H9 (cell line): ENCODE measurements around the gene OR6B3. TPM values are rescaled to one million over a fixed set of nuclear protein-coding genes. Genes with fewer than 3 reads are reported as not detected.

Experiments used
- DNase-seq: peaks from one replicate; pipeline ENCODE4 v3.0.0-alpha.2; 2017
- H2AFZ ChIP-seq: one replicate; pipeline ENCODE4 v1.6.1; 2013; ENCODE audit warnings: mild to moderate bottlenecking, low read length, control low read depth, moderate library complexity
- H2AK5ac ChIP-seq: 2 replicates; pipeline ENCODE4 v1.6.1; 2013; ENCODE audit warnings: low read length, control low read depth, mixed read lengths; ENCODE audit not compliant: insufficient read length
- H2BK120ac ChIP-seq: one replicate; pipeline ENCODE4 v1.6.1; 2013; ENCODE audit warnings: low read depth, mild to moderate bottlenecking, low read length, control low read depth, inconsistent platforms; ENCODE audit not compliant: poor library complexity, severe bottlenecking
- H2BK12ac ChIP-seq: 2 replicates; pipeline ENCODE4 v1.6.1; 2013; ENCODE audit warnings: low read length, control low read depth, mixed read lengths, low read depth; ENCODE audit not compliant: insufficient read length
- H2BK15ac ChIP-seq: 2 replicates; pipeline ENCODE4 v1.6.1; 2013; ENCODE audit warnings: low read depth, low read length, control low read depth
- H2BK20ac ChIP-seq: one replicate; pipeline ENCODE4 v1.6.1; 2013; ENCODE audit warnings: low read depth, mild to moderate bottlenecking, low read length, control low read depth, inconsistent platforms; ENCODE audit not compliant: poor library complexity, severe bottlenecking
- H2BK5ac ChIP-seq: 2 replicates; pipeline ENCODE4 v1.6.1; 2013; ENCODE audit warnings: low read length, control low read depth, mixed read lengths; ENCODE audit not compliant: insufficient read length
- H3K14ac ChIP-seq: 2 replicates; pipeline ENCODE4 v1.6.1; 2013; ENCODE audit warnings: low read length, control low read depth; ENCODE audit not compliant: insufficient read depth
- H3K18ac ChIP-seq: 2 replicates; pipeline ENCODE4 v1.6.1; 2013; ENCODE audit warnings: low read depth, mild to moderate bottlenecking, mixed read lengths, low read length, control low read depth; ENCODE audit not compliant: insufficient read length
- H3K23ac ChIP-seq: 2 replicates; pipeline ENCODE4 v1.6.1; 2013; ENCODE audit warnings: low read length, control low read depth, mixed read lengths, low read depth; ENCODE audit not compliant: insufficient read length
- H3K23me2 ChIP-seq: 2 replicates; pipeline ENCODE4 v1.6.1; 2013; ENCODE audit warnings: low read depth, mild to moderate bottlenecking, mixed read lengths, low read length, control low read depth; ENCODE audit not compliant: insufficient read length, poor library complexity, severe bottlenecking
- H3K27ac ChIP-seq: 2 replicates; pipeline ENCODE4 v1.5.1; 2013; ENCODE audit warnings: low read length, control low read depth, mixed read lengths, low read depth; ENCODE audit not compliant: insufficient read length
- H3K27me3 ChIP-seq: 2 replicates; pipeline ENCODE4 v1.6.1; 2013; ENCODE audit warnings: low read length, control low read depth, inconsistent platforms; ENCODE audit not compliant: insufficient read depth
- H3K4ac ChIP-seq: 2 replicates; pipeline ENCODE4 v1.6.1; 2013; ENCODE audit warnings: low read depth, mild to moderate bottlenecking, control low read depth, inconsistent platforms, low read length, moderate library complexity
- H3K4me1 ChIP-seq: 2 replicates; pipeline ENCODE4 v1.6.1; 2013; ENCODE audit warnings: low read length, control low read depth, inconsistent platforms; ENCODE audit not compliant: insufficient read depth
- H3K4me2 ChIP-seq: 2 replicates; pipeline ENCODE4 v1.6.1; 2013; ENCODE audit warnings: low read length, control low read depth, mixed read lengths; ENCODE audit not compliant: insufficient read length, insufficient read depth
- H3K56ac ChIP-seq: 2 replicates; pipeline ENCODE4 v1.6.1; 2013; ENCODE audit warnings: low read depth, mild to moderate bottlenecking, mixed read lengths, low read length, control low read depth; ENCODE audit not compliant: insufficient read length
- H3K79me1 ChIP-seq: 2 replicates; pipeline ENCODE4 v1.6.1; 2013; ENCODE audit warnings: low read depth, mild to moderate bottlenecking, moderate library complexity, low read length, control low read depth, inconsistent platforms; ENCODE audit not compliant: insufficient read depth, poor library complexity, severe bottlenecking
- H3K79me2 ChIP-seq: 2 replicates; pipeline ENCODE4 v1.6.1; 2013; ENCODE audit warnings: low read length, control low read depth, inconsistent platforms; ENCODE audit not compliant: insufficient read depth
- H3K9ac ChIP-seq: 2 replicates; pipeline ENCODE4 v1.6.1; 2013; ENCODE audit warnings: low read length, control low read depth, mixed read lengths; ENCODE audit not compliant: insufficient read length; ENCODE audit errors: extremely low read depth
- H3K9me3 ChIP-seq: one replicate; pipeline ENCODE4 v1.6.1; 2013; ENCODE audit warnings: low read depth, low read length, inconsistent platforms; ENCODE audit not compliant: control insufficient read depth
- H3T11ph ChIP-seq: one replicate; pipeline ENCODE4 v1.6.1; 2013; ENCODE audit warnings: mild to moderate bottlenecking, low read length, control low read depth, inconsistent platforms
- H4K20me1 ChIP-seq: one replicate; pipeline ENCODE4 v1.6.1; 2013; ENCODE audit not compliant: control insufficient read depth, insufficient read length, insufficient read depth
- H4K5ac ChIP-seq: 2 replicates; pipeline ENCODE4 v1.6.1; 2013; ENCODE audit warnings: low read depth, mild to moderate bottlenecking, mixed read lengths, low read length, control low read depth; ENCODE audit not compliant: insufficient read length
- H4K8ac ChIP-seq: replicated peaks from 2 replicates; pipeline ENCODE4 v1.6.1; 2013; ENCODE audit warnings: low read length, control low read depth, mixed read lengths, low read depth; ENCODE audit not compliant: insufficient read length
- H4K91ac ChIP-seq: 2 replicates; pipeline ENCODE4 v1.6.1; 2013; ENCODE audit warnings: low read depth, mild to moderate bottlenecking, moderate library complexity, mixed read lengths, low read length, control low read depth; ENCODE audit not compliant: insufficient read length
- H3K27ac Mint-ChIP-seq, 3 experiments: 2 replicates in 2 of 3; 3 replicates in 1 of 3; pipeline ENCODE4 v1.8.0; 2020 to 2021; ENCODE audit warnings: mixed read lengths in 3 of 3, mild to moderate bottlenecking in 1 of 3, moderate library complexity in 1 of 3
- H3K27me3 Mint-ChIP-seq: 2 replicates; pipeline ENCODE4 v1.8.0; 2021; ENCODE audit warnings: low read depth, mild to moderate bottlenecking, moderate library complexity, mixed read lengths
- H3K36me3 Mint-ChIP-seq, 3 experiments: 2 replicates in 2 of 3; 3 replicates in 1 of 3; pipeline ENCODE4 v1.8.0; 2020 to 2021; ENCODE audit warnings: low read depth in 3 of 3, mixed read lengths in 3 of 3; ENCODE audit not compliant: insufficient read depth in 1 of 3
- H3K4me1 Mint-ChIP-seq, 2 experiments: 2 replicates each; pipeline ENCODE4 v1.8.0; 2020; ENCODE audit warnings: mixed read lengths in 2 of 2
- H3K4me3 Mint-ChIP-seq, 2 experiments: 2 replicates in 1 of 2; 3 replicates in 1 of 2; pipeline ENCODE4 v1.8.0; 2020 to 2021; ENCODE audit warnings: mild to moderate bottlenecking in 2 of 2, mixed read lengths in 2 of 2, moderate library complexity in 1 of 2
- H3K9me3 Mint-ChIP-seq, 2 experiments: 2 replicates in 1 of 2; 3 replicates in 1 of 2; pipeline ENCODE4 v1.8.0; 2020; ENCODE audit warnings: mild to moderate bottlenecking in 2 of 2, mixed read lengths in 2 of 2, moderate library complexity in 1 of 2
- CTCF ChIP-seq: fragments of 200-600 bp; sonication (generic); conservative IDR thresholded peaks from 3 replicates; pipeline ENCODE4 v1.8.0; 2021; ENCODE audit warnings: antibody characterized with exemption, mild to moderate bottlenecking
- WGBS: extraction: QIAGEN DNeasy Blood & Tissue Kit; methylation state at CpG from one replicate; pipeline ENCODE4 v1.1.7; 2013; ENCODE audit warnings: missing lambda C conversion rate, low lambda C conversion rate, mixed read lengths; ENCODE audit not compliant: insufficient read length; ENCODE audit errors: extremely low coverage; 5-methylcytosine and 5-hydroxymethylcytosine counted together
- total RNA-seq: library from RNA; stranded (reverse); gene quantifications from 2 replicates; pipeline ENCODE4 v1.2.1, GENCODE V29; 2021

Gene OR6B3
- total RNA-seq, 1 experiment from 2014 or later = not detected

GRCh38 chr2:240070907-240071306, 17.6 kb upstream of the OR6B3 start:
- no peaks in the 10 kb centered on the region for H3K79me1 ChIP-seq
- no peak overlapping the region for H2BK20ac ChIP-seq
- Mint-ChIP-seq H3K36me3 (no peaks in the 10 kb centered on the region), H3K4me1 (peaks cover 4 to 6% of the 10 kb centered on the region in 2 experiments; a peak in 3 of 4 replicates), H3K27ac (no peak overlapping the region), H3K4me3 (no peak overlapping the region), H3K27me3 (peaks cover 3% of the 10 kb centered on the region; the same call in 1 of the 2 replicates), H3K9me3 (peaks cover 8 to 9% of the 10 kb centered on the region in 2 experiments)
- no peaks in the 10 kb centered on the region for H3K23me2 ChIP-seq
- no peak overlapping the region for H2BK5ac ChIP-seq
- H3K27ac ChIP-seq = no peak overlapping the region
- no peak overlapping the region for H3K4me2 ChIP-seq
- no peak overlapping the region for H3K23ac ChIP-seq
- no peak overlapping the region for H4K5ac ChIP-seq
- H3K9me3 ChIP-seq = no peaks in the 10 kb centered on the region
- H3K9ac ChIP-seq = no peak overlapping the region
- H4K91ac ChIP-seq = no peak overlapping the region
- no peak overlapping the region for H2AFZ ChIP-seq
- no peak for TF ChIP-seq CTCF
- H4K20me1 ChIP-seq = no peaks in the 10 kb centered on the region
- H2BK15ac ChIP-seq = no peak overlapping the region
- H3T11ph ChIP-seq = no peak overlapping the region
- H2AK5ac ChIP-seq = no peak overlapping the region
- no peak overlapping the region for H4K8ac ChIP-seq
- H3K27me3 ChIP-seq = no peaks in the 10 kb centered on the region
- no CpG with 5 or more reads among the region's 3 CpGs for WGBS
- H2BK120ac ChIP-seq = no peak overlapping the region
- H3K18ac ChIP-seq = no peak overlapping the region
- H3K4ac ChIP-seq = no peak overlapping the region
- no peaks in the 10 kb centered on the region for H3K79me2 ChIP-seq
- no peak for DNase-seq
- 0 out of 2 replicates have a peak, but pooled peaks cover 2% of the 10 kb centered on the region for H3K4me1 ChIP-seq
- H3K56ac ChIP-seq = no peak overlapping the region
- H2BK12ac ChIP-seq = no peak overlapping the region
- no peak overlapping the region for H3K14ac ChIP-seq
